Breast epithelium (tissue), 3 donors: ENCODE results near the gene ANKRD36.
"Not testable (repeated sequence)": the region's sequence is repeated elsewhere in the genome, so short reads cannot be mapped to it uniquely, and the experiment has no call there.

Experiments
- CTCF ChIP-seq, 3 donors: fragments of 450-650 bp; IDR thresholded peaks; one replicate each; pipeline ENCODE4 v1.5.1; 2016 to 2017; ENCODE audit warnings: antibody characterized with exemption in 3 of 3, mild to moderate bottlenecking in 3 of 3, moderate library complexity in 3 of 3
- POLR2A ChIP-seq: fragments of 450-650 bp; IDR thresholded peaks from one replicate; pipeline ENCODE4 v1.6.1; 2016; ENCODE audit warnings: antibody characterized with exemption, mild to moderate bottlenecking, moderate library complexity

DNA sequence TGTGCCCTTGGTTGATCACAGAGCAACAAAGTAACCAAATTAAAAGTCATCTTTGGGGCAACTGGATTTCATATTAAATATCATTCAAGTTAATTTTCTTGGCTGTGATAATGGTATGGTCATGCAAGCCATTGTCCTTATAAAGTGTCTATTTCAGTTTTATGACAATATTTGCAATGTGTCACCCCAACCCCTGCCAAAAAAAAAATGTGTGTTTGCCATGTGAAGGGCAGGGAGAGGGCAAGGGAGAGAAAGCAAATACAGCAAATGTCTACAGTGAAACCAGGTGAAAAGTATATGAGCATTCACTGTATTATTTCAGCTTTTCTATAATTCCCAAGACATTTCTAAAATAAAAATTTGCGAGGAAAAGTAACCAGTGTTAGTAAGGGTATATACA is 24.2 kb upstream of the ANKRD36 start:
- TF ChIP-seq CTCF (IDR thresholded peaks at IDR 0.05); POLR2A: not testable (repeated sequence)
